HG03575 (cell line): ENCODE measurements around the gene CENPU.

Source experiments
- ATAC-seq: cut with Tn5 transposase; IDR thresholded peaks from one replicate; pipeline ENCODE4 v1.9.1; 2021; ENCODE audit not compliant: unreplicated experiment, insufficient number of reproducible peaks, low FRiP score; ENCODE audit errors: extremely low read depth

Gene CENPU

DNA sequence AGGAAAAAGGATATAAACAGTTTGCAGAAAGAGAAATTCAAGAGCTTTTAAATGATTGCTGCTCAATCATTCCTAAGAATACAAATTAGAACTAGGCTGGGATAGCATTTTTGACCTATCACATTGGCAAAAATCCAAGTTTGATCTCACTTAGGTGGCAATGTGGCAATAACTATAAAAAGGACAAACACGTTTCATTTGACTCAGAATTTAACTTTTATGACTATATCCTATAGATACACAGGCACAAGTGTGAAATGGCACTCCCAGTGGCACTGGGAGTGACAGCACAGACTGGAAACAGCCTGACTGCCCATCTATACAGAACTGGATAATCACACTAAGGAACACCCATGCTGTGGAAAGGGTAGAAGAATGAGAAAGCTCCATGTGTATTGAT, 11.1 kb downstream of the CENPU start:
- ATAC-seq: no peak

DNA sequence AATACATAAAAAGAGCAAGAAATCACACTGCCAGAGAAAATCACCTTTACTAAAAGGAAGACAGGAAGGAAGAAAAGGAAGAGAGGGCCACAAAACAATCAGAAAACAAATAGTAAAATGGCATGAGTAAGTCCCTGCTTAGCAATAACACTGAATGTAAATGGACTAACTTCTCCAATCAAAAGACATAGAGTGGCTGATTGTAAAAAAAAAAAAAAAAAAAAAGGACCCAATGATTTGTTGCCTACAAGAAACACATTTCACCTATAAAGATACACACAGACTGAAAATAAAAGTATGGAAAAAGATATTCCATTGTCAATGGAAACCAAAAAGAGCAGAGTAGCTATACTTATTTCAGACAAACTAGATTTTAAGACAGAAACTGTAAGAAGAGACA, 12.6 kb downstream of the CENPU start:
- ATAC-seq: no peak

GRCh38 chr4:184719407-184719806, 14.5 kb downstream of the CENPU start:
- no peak for ATAC-seq

GRCh38 chr4:184715526-184715925, 18.4 kb downstream of the CENPU start:
- ATAC-seq: no peak

DNA sequence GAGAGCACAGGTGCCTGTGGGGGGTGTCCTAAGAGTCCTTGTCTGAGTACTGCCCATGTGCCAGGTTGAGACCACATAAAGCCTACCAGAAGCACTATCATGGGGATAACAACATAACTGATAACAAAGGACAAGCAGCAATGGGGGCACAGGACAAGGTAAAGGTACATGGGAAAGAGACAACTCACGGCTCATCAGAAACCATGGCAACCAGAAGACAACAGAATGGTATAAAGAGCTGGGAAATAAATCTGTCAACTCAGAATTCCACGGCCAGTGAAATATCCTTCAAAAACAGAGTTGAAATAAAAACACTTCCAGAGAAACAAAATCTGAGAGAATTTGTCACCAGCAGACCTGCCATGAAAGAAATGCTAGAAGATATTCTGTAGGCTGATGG, 20.0 kb downstream of the CENPU start:
- ATAC-seq: no peak

- ATAC-seq: no peak
These were observed 21.6 kb downstream of the CENPU start for GRCh38 chr4:184712322-184712721.

DNA sequence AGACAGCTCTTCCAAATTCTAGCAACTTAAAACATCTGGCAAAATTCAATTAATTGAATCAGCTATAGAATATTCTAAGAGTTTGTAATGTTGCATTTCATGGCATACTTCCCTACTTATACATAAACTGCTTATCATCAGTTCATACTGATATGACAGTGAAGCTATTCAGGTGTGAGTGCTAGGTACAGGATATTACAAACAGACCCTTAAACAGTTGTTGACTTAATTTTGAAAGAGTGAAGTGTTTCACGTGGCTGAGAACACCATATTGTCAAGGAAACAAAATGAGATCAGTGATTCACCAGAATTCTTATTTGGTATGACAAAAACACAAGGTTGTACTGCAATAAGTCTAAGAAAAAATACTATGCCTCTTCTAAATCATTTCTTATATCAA, 27.4 kb downstream of the CENPU start:
- ATAC-seq: no peak

- ATAC-seq: no peak
These were observed 28.2 kb downstream of the CENPU start for GRCh38 chr4:184705692-184706091.

DNA sequence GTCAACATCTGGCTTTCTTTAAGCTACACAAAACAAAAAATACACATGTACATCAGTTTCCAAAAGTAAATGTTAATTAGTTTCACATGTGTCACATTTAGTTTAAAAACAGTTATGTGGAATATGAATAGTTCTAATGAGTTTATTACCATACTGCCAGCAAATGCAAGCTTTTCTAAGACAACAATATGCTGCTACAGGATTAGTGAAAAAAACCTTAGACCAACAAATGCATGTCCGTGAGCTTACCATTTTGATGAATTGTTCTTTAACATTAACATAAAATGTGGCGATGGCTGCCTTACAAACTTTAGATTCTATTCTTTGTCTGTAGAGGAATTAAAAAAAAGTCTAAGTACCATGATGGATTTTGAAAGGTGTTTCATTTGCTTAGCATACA, 31.8 kb downstream of the CENPU start:
- ATAC-seq: no peak

- no peak for ATAC-seq
These were observed 34.0 kb downstream of the CENPU start for GRCh38 chr4:184699941-184700340.

DNA sequence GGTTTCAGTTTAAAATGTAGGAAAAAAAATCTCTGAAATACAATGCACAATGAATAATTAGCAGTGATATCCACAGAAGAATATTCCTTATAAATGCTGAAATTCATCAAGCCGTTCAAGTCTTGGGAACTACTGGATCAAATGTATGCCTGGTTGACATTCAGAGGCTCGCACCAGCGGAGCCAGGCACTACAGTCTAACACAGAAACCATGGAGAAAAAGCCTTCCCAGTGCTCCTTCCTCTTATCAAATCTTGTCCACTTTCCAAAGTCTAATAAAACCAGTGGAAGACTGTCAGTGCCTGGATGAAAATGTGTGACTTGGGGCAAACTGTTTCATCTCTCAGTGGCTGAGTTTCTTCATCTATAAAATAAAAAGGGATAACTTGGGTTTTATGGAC, 35.9 kb downstream of the CENPU start:
- ATAC-seq: no peak

- no peak for ATAC-seq
These were observed 38.6 kb downstream of the CENPU start for GRCh38 chr4:184695178-184695896.

DNA sequence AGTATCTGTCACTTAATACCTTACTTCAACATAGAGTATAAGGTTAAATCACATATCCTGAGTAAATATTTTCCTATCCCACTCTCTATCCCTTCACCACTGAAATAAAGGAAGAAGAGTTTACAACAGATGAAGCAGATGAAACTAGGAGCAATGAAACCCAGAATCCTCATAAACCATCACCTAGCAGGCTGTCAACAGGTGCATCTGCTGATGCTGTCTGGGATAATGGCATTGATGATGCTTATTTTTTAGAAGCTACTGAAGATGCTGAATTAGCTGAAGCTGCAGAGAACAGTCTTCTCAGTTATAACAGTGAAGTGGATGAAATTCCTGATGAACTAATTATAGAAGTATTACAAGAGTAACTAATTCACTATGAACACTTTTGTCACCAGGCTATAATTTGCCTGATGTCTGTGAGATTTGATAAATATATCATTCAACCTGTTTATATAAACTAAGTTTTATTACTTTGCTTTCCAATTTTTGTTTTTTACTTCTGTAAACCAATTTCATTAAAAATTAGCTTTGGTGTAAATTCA, 39.4 kb downstream of the CENPU start:
- ATAC-seq: no peak

- ATAC-seq: no peak
These were observed 40.8 kb downstream of the CENPU start for GRCh38 chr4:184693056-184693455.

DNA sequence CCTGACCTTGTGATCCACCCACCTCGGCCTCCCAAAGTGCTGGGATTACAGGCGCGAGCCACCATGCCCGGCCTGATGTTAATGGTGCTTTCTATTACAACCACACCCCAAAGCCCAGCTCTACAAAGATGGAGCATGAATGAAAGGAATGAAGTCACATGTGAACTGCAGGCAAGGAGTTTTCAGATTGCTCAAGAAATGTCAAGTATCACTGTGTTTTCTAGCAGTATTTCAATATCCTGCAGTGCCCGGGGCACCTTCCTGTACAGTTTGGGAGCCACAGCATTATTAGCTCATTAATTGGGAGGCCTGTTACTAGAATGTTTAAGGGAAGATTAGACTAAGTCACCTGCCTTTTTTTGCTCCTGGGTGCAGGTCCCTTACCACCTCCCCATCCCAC, 44.2 kb downstream of the CENPU start:
- ATAC-seq: no peak

GRCh38 chr4:184688447-184688846, 45.4 kb downstream of the CENPU start:
- no peak for ATAC-seq

DNA sequence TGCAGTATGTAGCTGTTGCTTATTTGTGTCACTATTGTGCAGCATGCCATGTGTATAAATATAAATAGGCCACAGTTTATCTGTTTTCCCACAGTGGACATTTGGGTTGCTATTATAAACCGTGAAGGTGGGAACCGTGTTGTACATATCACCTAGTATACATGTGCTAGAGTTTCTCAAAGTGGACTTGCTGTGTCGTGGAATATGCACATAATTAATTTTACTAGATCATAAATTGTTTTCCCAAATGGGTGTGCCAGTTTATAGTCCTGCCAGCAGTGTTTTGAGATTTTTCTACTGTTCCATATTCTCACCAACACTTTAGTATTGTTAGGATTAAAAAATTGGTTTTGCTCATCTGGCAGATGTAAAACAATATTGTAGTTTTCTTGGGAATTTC, 45.9 kb downstream of the CENPU start:
- no peak for ATAC-seq

DNA sequence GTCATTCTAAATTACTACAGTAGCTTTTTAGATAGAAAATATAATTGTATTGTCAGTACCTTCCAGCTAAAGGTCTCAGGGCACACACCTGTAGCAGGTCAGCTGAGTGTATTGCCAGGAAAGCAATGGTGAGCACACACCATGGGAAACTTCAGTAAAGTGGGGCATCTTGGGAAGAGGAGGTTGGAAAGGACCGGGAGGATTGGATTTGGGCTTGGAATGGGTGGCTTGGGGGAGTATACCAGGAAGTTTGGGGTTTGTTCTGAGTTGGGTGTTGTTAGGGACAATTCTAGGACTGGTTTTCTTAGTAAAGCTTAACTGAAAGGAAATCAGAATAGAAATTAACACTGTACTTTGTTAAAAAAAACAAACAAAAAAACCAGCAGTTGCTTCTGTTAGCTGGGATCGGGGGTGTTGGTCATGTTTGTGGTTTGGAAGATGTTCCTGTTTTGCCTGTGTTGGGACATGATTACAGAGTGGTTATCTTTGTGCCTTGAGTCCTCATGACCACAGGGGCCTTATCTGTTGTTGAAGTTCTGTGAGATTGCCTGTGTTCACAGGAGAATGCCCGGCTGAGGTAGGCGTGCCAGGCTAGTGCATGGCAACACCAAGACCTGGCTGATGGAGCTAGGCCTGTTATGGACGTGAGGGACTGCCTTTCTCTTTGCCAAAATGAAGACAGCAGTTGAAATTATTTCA, 49.3 kb downstream of the CENPU start:
- no peak for ATAC-seq

DNA sequence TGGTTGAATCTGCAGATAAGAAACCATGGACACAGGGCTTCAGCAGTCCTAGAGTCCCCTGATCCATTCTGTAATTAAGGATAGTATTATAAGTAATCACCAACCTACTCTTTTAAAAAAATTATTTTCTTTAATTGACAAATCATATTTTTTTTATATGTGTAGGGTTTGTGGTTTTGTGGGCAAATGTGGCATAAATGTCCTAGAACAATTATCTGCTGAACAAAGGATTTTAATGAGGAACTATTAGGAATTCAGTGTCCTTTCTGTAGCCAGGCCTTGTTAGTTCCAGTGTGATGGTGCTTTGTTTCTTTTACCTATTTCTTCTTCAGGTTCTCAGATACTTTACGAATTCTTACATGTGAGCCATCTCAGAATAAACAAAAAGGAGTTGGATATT, 52.0 kb downstream of the CENPU start:
- ATAC-seq: no peak

DNA sequence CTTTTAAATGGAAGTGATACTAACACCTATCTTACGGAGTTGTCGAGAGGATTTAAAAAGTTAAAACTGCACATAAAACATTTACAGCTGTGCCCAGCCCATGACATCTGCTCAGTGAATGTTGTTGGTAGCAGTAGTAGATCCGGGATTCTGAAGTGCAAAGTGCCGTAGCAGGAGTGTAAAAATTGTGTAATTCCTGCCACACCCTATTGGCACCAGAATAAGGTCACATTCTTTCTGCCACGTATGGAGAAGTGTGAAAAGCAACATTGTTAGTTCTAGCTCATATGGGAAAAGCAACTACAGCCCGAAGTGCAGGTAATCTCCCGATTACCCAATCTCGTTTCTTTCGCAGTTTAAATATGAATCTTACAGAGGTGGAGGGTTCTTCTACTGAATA, 53.2 kb downstream of the CENPU start:
- no peak for ATAC-seq
